Chondrocyte (in vitro differentiated cells): ENCODE data around the gene RPL18. TPM values are rescaled to one million over a fixed set of nuclear protein-coding genes. Genes with fewer than 3 reads are reported as not detected.

Source experiments
- DNase-seq: peaks from one replicate; pipeline ENCODE4 v3.0.0; 2021; ENCODE audit warnings: mixed read lengths, low spot score
- H3K27ac Mint-ChIP-seq: one replicate; pipeline ENCODE4 v1.8.0; 2021; ENCODE audit warnings: mild to moderate bottlenecking, moderate library complexity, mixed read lengths; ENCODE audit not compliant: unreplicated experiment
- H3K27me3 Mint-ChIP-seq: 2 replicates; pipeline ENCODE4 v1.8.0; 2021; ENCODE audit warnings: low read depth, mixed read lengths
- H3K36me3 Mint-ChIP-seq: 2 replicates; pipeline ENCODE4 v1.8.0; 2021; ENCODE audit warnings: low read depth, mixed read lengths
- H3K4me1 Mint-ChIP-seq: 2 replicates; pipeline ENCODE4 v1.8.0; 2021; ENCODE audit warnings: low read depth, mild to moderate bottlenecking, mixed read lengths
- H3K4me3 Mint-ChIP-seq: one replicate; pipeline ENCODE4 v1.8.0; 2021; ENCODE audit warnings: mild to moderate bottlenecking, moderate library complexity, mixed read lengths; ENCODE audit not compliant: unreplicated experiment
- H3K9me3 Mint-ChIP-seq: 2 replicates; pipeline ENCODE4 v1.8.0; 2021; ENCODE audit warnings: low read depth, mixed read lengths
- CTCF ChIP-seq: fragments of 200-600 bp; sonication (generic); IDR thresholded peaks from 2 replicates; pipeline ENCODE4 v1.5.0; 2021; ENCODE audit warnings: antibody characterized with exemption, mild to moderate bottlenecking, moderate library complexity
- total RNA-seq: library from RNA; stranded (reverse); gene quantifications from 3 replicates; pipeline ENCODE4 v1.2.1, GENCODE V29; 2021

Gene RPL18
- total RNA-seq, 1 donor from 2014 or later, result 753 TPM

GRCh38 chr19:48656840-48657474, 38.0 kb upstream of the RPL18 start:
- no peaks in the 10 kb centered on the region for H3K27me3 Mint-ChIP-seq
- DNase-seq, result no peak
- H3K36me3 Mint-ChIP-seq, result no peaks in the 10 kb centered on the region
- no peak overlapping the region for H3K4me3 Mint-ChIP-seq
- no peaks in the 10 kb centered on the region for H3K9me3 Mint-ChIP-seq
- TF ChIP-seq CTCF, result no peak
- H3K4me1 Mint-ChIP-seq, result peaks cover 17% of the 10 kb centered on the region
- peak overlapping the region; percentile 33 for H3K27ac Mint-ChIP-seq

- H3K27me3 Mint-ChIP-seq, result no peaks in the 10 kb centered on the region
- H3K4me3 Mint-ChIP-seq, result no peak overlapping the region
- peaks cover 3% of the 10 kb centered on the region for H3K9me3 Mint-ChIP-seq
- no peak for TF ChIP-seq CTCF
- DNase-seq, result no peak
- peaks cover 2% of the 10 kb centered on the region for H3K36me3 Mint-ChIP-seq
- no peak overlapping the region for H3K27ac Mint-ChIP-seq
- peaks cover 14% of the 10 kb centered on the region for H3K4me1 Mint-ChIP-seq
Observed at GRCh38 chr19:48654299-48655059, 35.5 kb upstream of the RPL18 start.

- peaks cover 19% of the 10 kb centered on the region for H3K4me1 Mint-ChIP-seq
- no peak for TF ChIP-seq CTCF
- peaks cover 2% of the 10 kb centered on the region for H3K36me3 Mint-ChIP-seq
- H3K4me3 Mint-ChIP-seq, result no peak overlapping the region
- no peak for DNase-seq
- no peaks in the 10 kb centered on the region for H3K27me3 Mint-ChIP-seq
- H3K9me3 Mint-ChIP-seq, result peaks cover 3% of the 10 kb centered on the region
- H3K27ac Mint-ChIP-seq, result no peak overlapping the region
Observed at GRCh38 chr19:48651683-48652048, 32.7 kb upstream of the RPL18 start.

GRCh38 chr19:48650974-48651682, 32.1 kb upstream of the RPL18 start:
- TF ChIP-seq CTCF, result no peak
- Mint-ChIP-seq H3K4me3 (no peak overlapping the region), H3K4me1 (peaks cover 21% of the 10 kb centered on the region), H3K9me3 (peaks cover 3% of the 10 kb centered on the region), H3K27ac (no peak overlapping the region), H3K27me3 (no peaks in the 10 kb centered on the region), H3K36me3 (peaks cover 2% of the 10 kb centered on the region)
- no peak for DNase-seq

GRCh38 chr19:48648134-48648533, 29.2 kb upstream of the RPL18 start:
- TF ChIP-seq CTCF, result no peak
- Mint-ChIP-seq H3K27me3 (no peaks in the 10 kb centered on the region), H3K9me3 (peaks cover 3% of the 10 kb centered on the region), H3K4me3 (no peak overlapping the region), H3K36me3 (peaks cover 2% of the 10 kb centered on the region), H3K27ac (no peak overlapping the region), H3K4me1 (peaks cover 30% of the 10 kb centered on the region)
- no peak for DNase-seq
